ENCODE measurements around the gene IFT80. TPM values are rescaled to one million over a fixed set of nuclear protein-coding genes. Genes with fewer than 3 reads are reported as not detected.

The IFT80 gene
- polyA plus RNA-seq, 1 of the 3 experiments (the other 2 are of a cell fraction), result 10.5 TPM

DNA sequence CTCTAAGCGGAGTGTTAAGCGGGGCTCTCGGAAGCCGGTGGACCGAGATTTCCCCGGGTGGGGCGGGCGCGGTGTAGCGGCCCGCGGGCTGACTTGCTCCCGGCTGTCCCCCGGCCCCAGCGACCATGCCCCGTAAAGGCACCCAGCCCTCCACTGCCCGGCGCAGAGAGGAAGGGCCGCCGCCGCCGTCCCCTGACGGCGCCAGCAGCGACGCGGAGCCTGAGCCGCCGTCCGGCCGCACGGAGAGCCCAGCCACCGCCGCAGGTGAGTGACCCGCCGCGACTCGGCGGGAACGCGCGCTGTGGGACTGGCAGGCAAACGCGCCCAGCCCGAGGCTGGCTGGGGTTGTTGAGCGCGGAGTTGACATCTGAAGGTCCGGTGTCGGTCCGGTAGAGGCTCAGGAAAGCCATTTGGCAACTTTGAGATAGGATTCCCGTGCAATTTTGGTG is 1.7 kb upstream of the IFT80 start:
- peaks cover 93% of the 10 kb centered on the region for H3K79me2 ChIP-seq (ENCODE audit: insufficient read depth)
- H4K20me1 ChIP-seq (ENCODE audit: insufficient read depth), result peaks cover 24% of the 10 kb centered on the region; the same call in 1 of the 2 replicates
- H3K9ac ChIP-seq, result peak overlapping the region; percentile 99
- H2AFZ ChIP-seq (ENCODE audit: low read depth), result no peak overlapping the region
- no peaks in the 10 kb centered on the region for H3K27me3 ChIP-seq (ENCODE audit: insufficient read depth)
- peak overlapping the region; percentile 85 for H3K4me2 ChIP-seq
- CTCF ChIA-PET, result interaction anchor here (1.4 to 1.6 kb wide), 3 partner anchors 8 to 237 kb away, joined by 5 to 11 read pairs (median 9); no protein-coding TSS in a partner anchor
- no peaks in the 10 kb centered on the region for H3K9me3 ChIP-seq
- peaks cover 13% of the 10 kb centered on the region for H3F3A ChIP-seq (replicated peaks; ENCODE audit: insufficient read depth)
- DNase-seq, result peak; percentile 56
- H3K4me1 ChIP-seq (ENCODE audit: control insufficient read depth in 1 of 2, insufficient read depth in 2 of 2, low read depth in 1 of 2, low read length in 1 of 2), result peaks cover 3 to 11% of the 10 kb centered on the region in 2 experiments; a peak in 3 of 4 replicates
- no peaks in the 10 kb centered on the region for H3K9me2 ChIP-seq
- H3K27ac ChIP-seq (ENCODE audit: low read depth in 2 of 2, low read length in 1 of 2), result peak overlapping the region; percentile 88 to 94
- 1% methylated on average over 8 of the region's 51 CpGs for WGBS (ENCODE audit: low lambda C conversion rate)
- peak overlapping the region; percentile 79 to 96 for H3K4me3 ChIP-seq (ENCODE audit: low read depth in 2 of 2, low read length in 1 of 2)
- POLR2A ChIA-PET, result interaction anchor here (1.4 kb wide), 1 partner anchor 12 kb away, joined by 3 read pairs; no protein-coding TSS in a partner anchor
- TF ChIP-seq FOSL2 (IDR thresholded peaks at IDR 0.05; ENCODE audit: borderline replicate concordance, low read depth) (no peak), EZH2phosphoT487 (IDR thresholded peaks at IDR 0.05; ENCODE audit: borderline replicate concordance, low read depth) (no peak), FOXM1 (IDR thresholded peaks at IDR 0.05; ENCODE audit: low read depth) (no peak)
- peaks cover 18 to 20% of the 10 kb centered on the region in 2 experiments for H3K36me3 ChIP-seq (replicated peaks in 1 of 2; ENCODE audit: control insufficient read depth in 1 of 2, insufficient read depth in 2 of 2, low read length in 1 of 2)

DNA sequence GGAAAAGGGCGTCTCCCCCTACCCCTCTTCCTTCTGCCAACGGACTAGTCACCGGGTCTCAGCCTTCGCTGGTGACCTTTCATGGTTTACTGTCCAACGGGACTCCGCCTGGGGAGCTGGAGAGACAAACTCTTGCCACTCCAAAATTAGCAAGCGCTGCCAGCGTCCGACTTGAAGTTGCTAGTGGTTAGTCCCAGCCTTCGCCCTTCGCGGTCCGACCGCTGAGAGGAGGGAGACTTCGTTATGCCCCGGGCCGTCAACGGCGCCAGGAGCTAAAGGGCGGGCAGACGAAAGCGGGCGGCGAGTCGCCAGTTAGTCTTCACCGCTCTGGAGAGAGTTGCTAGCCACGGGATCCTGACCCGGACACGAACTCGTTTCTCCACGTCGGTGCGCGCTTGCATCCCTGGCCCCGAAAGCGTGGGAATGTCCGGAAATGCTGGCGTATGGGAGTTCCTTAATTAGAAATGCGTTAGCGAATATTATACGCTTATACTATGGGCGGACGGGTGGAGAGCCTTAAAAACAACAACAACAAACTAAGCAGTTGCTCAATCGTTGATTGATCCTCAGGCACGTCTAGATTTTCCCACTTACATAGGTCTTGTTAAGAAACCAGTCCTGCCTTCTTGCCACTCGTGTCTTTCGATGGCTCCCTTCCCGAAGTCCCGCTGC is 1.1 kb upstream of the IFT80 start:
- ChIA-PET CTCF (interaction anchor here (1.4 to 1.6 kb wide), 2 partner anchors 8 to 13 kb away, joined by 5 to 11 read pairs; no protein-coding TSS in a partner anchor), POLR2A (interaction anchor here (1.2 kb wide), 1 partner anchor 49 kb away, joined by 3 read pairs; the partner anchor contains the start of gene TRIM59)
- H4K20me1 ChIP-seq (ENCODE audit: insufficient read depth), result peaks cover 24% of the 10 kb centered on the region; the same call in 1 of the 2 replicates
- TF ChIP-seq, protein P1, sequence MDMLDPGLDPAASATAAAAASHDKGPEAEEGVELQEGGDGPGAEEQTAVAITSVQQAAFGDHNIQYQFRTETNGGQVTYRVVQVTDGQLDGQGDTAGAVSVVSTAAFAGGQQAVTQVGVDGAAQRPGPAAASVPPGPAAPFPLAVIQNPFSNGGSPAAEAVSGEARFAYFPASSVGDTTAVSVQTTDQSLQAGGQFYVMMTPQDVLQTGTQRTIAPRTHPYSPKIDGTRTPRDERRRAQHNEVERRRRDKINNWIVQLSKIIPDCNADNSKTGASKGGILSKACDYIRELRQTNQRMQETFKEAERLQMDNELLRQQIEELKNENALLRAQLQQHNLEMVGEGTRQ (IDR thresholded peaks at IDR 0.05; ENCODE audit: borderline replicate concordance, low read depth, low read length), result no peak
- TF ChIP-seq REST (IDR thresholded peaks at IDR 0.05; ENCODE audit: low read depth, low read length) (no peak), SMC3 (IDR thresholded peaks at IDR 0.05; ENCODE audit: low read depth, low read length) (no peak)
- H3K9ac ChIP-seq, result peak overlapping the region; percentile 99
- H2AFZ ChIP-seq (ENCODE audit: low read depth), result peak overlapping the region; percentile 42
- no peaks in the 10 kb centered on the region for H3K9me2 ChIP-seq
- H3F3A ChIP-seq (replicated peaks; ENCODE audit: insufficient read depth), result peaks cover 18% of the 10 kb centered on the region
- H3K36me3 ChIP-seq (replicated peaks in 1 of 2; ENCODE audit: control insufficient read depth in 1 of 2, insufficient read depth in 2 of 2, low read length in 1 of 2), result peaks cover 12 to 16% of the 10 kb centered on the region in 2 experiments
- peaks cover 7 to 13% of the 10 kb centered on the region in 2 experiments; a peak in 3 of 4 replicates for H3K4me1 ChIP-seq (ENCODE audit: control insufficient read depth in 1 of 2, insufficient read depth in 2 of 2, low read depth in 1 of 2, low read length in 1 of 2)
- no peaks in the 10 kb centered on the region for H3K27me3 ChIP-seq (ENCODE audit: insufficient read depth)
- H3K27ac ChIP-seq (ENCODE audit: low read depth in 2 of 2, low read length in 1 of 2), result peak overlapping the region; percentile 88 to 94
- DNase-seq, result peak; percentile 45
- peak overlapping the region; percentile 85 for H3K4me2 ChIP-seq
- H3K9me3 ChIP-seq, result no peaks in the 10 kb centered on the region
- H3K4me3 ChIP-seq (ENCODE audit: low read depth in 2 of 2, low read length in 1 of 2), result peak overlapping the region; percentile 79 to 96
- under 1% methylated on average over 28 of the region's 49 CpGs for WGBS (ENCODE audit: low lambda C conversion rate)
- peaks cover 93% of the 10 kb centered on the region for H3K79me2 ChIP-seq (ENCODE audit: insufficient read depth)
